Liver (tissue), 9 donors: ENCODE data around the gene ITGB1BP1. TPM values are rescaled to one million over a fixed set of nuclear protein-coding genes. Genes with fewer than 3 reads are reported as not detected.

ENCODE experiments used
- DNase-seq: peaks from one replicate; pipeline ENCODE4 v3.0.0-alpha.2; 2017; ENCODE audit warnings: low spot score
- H3K27ac ChIP-seq, 2 donors: one replicate each; pipeline ENCODE4 v1.7.0; 2013; ENCODE audit warnings: inconsistent platforms in 2 of 2, low read length in 2 of 2, control low read depth in 1 of 2, low read depth in 1 of 2, mild to moderate bottlenecking in 1 of 2
- H3K27me3 ChIP-seq, 4 donors: one replicate each; pipeline versions ENCODE4 v1.6.1 to v1.7.0; 2013; ENCODE audit warnings: low read length in 3 of 4, inconsistent platforms in 1 of 4, mild to moderate bottlenecking in 1 of 4, moderate library complexity in 1 of 4; ENCODE audit not compliant: control insufficient read depth in 4 of 4, insufficient read depth in 4 of 4
- H3K36me3 ChIP-seq, 4 donors: one replicate each; pipeline versions ENCODE4 v1.6.1 to v1.7.0; 2013; ENCODE audit warnings: low read length in 3 of 4, mild to moderate bottlenecking in 3 of 4, low read depth in 1 of 4, moderate library complexity in 1 of 4; ENCODE audit not compliant: control insufficient read depth in 4 of 4, insufficient read depth in 3 of 4
- H3K4me1 ChIP-seq, 4 donors: one replicate each; pipeline versions ENCODE4 v1.6.1 to v1.7.0; 2013; ENCODE audit warnings: low read length in 3 of 4, mild to moderate bottlenecking in 3 of 4, moderate library complexity in 1 of 4; ENCODE audit not compliant: control insufficient read depth in 4 of 4, insufficient read depth in 4 of 4
- H3K4me3 ChIP-seq, 3 donors: one replicate each; pipeline versions ENCODE4 v1.6.1 to v1.7.0; 2013; ENCODE audit warnings: low read length in 3 of 3, control low read depth in 1 of 3, low read depth in 1 of 3, mild to moderate bottlenecking in 1 of 3
- H3K9ac ChIP-seq, 2 donors: one replicate each; pipeline ENCODE4 v1.7.0; 2013; ENCODE audit warnings: low read length in 2 of 2, mild to moderate bottlenecking in 2 of 2, moderate library complexity in 2 of 2, control low read depth in 1 of 2, low read depth in 1 of 2
- H3K9me3 ChIP-seq, 4 donors: one replicate each; pipeline versions ENCODE4 v1.6.1 to v1.7.0; 2013; ENCODE audit warnings: low read length in 3 of 4; ENCODE audit not compliant: control insufficient read depth in 4 of 4
- ATF3 ChIP-seq: IDR thresholded peaks from 2 replicates; pipeline ENCODE4 v1.6.1; 2016; ENCODE audit warnings: antibody characterized with exemption
- CTCF ChIP-seq: fragments of 150-350 bp; IDR thresholded peaks from 2 replicates; pipeline ENCODE4 v1.5.1; 2017; ENCODE audit warnings: improper control_type of control experiment, low read depth, low read length; ENCODE audit not compliant: missing input control
- EGR1 ChIP-seq, 2 donors: IDR thresholded peaks; 2 replicates each; pipeline ENCODE4 v1.6.1; 2016 to 2018; ENCODE audit warnings: antibody characterized with exemption in 2 of 2, low read depth in 2 of 2
- FOXA1 ChIP-seq: IDR thresholded peaks from 2 replicates; pipeline ENCODE4 v1.6.1; 2016; ENCODE audit warnings: antibody characterized with exemption
- FOXA2 ChIP-seq: IDR thresholded peaks from 2 replicates; pipeline ENCODE4 v1.6.1; 2016; ENCODE audit warnings: antibody characterized with exemption
- GABPA ChIP-seq, 2 donors: IDR thresholded peaks in 1 of 2; conservative IDR thresholded peaks in 1 of 2; 2 replicates each; pipeline ENCODE4 v1.6.1; 2016; ENCODE audit warnings: antibody characterized with exemption in 2 of 2, mild to moderate bottlenecking in 1 of 2, moderate library complexity in 1 of 2
- HNF4A ChIP-seq, 2 donors: conservative IDR thresholded peaks; 2 replicates each; pipeline ENCODE4 v1.6.1; 2016; ENCODE audit warnings: antibody characterized with exemption in 2 of 2, mild to moderate bottlenecking in 2 of 2
- HNF4G ChIP-seq: IDR thresholded peaks from 2 replicates; pipeline ENCODE4 v1.6.1; 2016; ENCODE audit warnings: antibody characterized with exemption
- JUND ChIP-seq, 2 donors: IDR thresholded peaks; 2 replicates each; pipeline ENCODE4 v1.6.1; 2016; ENCODE audit warnings: antibody characterized with exemption in 2 of 2
- NR2F2 ChIP-seq: IDR thresholded peaks from 2 replicates; pipeline ENCODE4 v1.6.1; 2016; ENCODE audit warnings: antibody characterized with exemption
- RAD21 ChIP-seq, 2 donors: IDR thresholded peaks; 2 replicates each; pipeline ENCODE4 v1.6.1; 2016; ENCODE audit warnings: antibody characterized with exemption in 2 of 2, mild to moderate bottlenecking in 2 of 2
- RXRA ChIP-seq, 2 donors: IDR thresholded peaks; 2 replicates each; pipeline ENCODE4 v1.6.1; 2017 to 2018; ENCODE audit warnings: antibody characterized with exemption in 2 of 2, mild to moderate bottlenecking in 1 of 2
- SP1 ChIP-seq: IDR thresholded peaks from 2 replicates; pipeline ENCODE4 v1.6.1; 2018; ENCODE audit warnings: antibody characterized with exemption, mild to moderate bottlenecking
- TAF1 ChIP-seq: conservative IDR thresholded peaks from 2 replicates; pipeline ENCODE4 v1.6.1; 2016; ENCODE audit warnings: antibody characterized with exemption, mild to moderate bottlenecking
- YY1 ChIP-seq: IDR thresholded peaks from 2 replicates; pipeline ENCODE4 v1.6.1; 2016; ENCODE audit warnings: antibody characterized with exemption, mild to moderate bottlenecking
- WGBS: extraction: QIAGEN DNeasy Blood & Tissue Kit; methylation state at CpG from one replicate; pipeline ENCODE4 v1.1.7; 2013; 5-methylcytosine and 5-hydroxymethylcytosine counted together
- polyA plus RNA-seq, 2 donors: library from polyadenylated mRNA; stranded (reverse) in 1 of 2; unstranded in 1 of 2; fragments of 200-250 nt in 1 of 2; fragments of >200 nt in 1 of 2; fragmentation: Nextera tagmentation in 1 of 2; extraction: Ambion mirVana in 1 of 2; gene quantifications; one replicate each; pipeline versions ENCODE4 v1.2.1 to v1.2.3, GENCODE V29; 2013 to 2015
- total RNA-seq, 2 donors: library from RNA; depleted of rRNA; stranded (reverse); fragments of >200 nt; gene quantifications; one replicate each; pipeline ENCODE4 v1.2.3, GENCODE V29; 2014
- TF ChIP-seq, protein P1 (sequence below): IDR thresholded peaks from 2 replicates; pipeline ENCODE4 v1.6.1; 2016; ENCODE audit warnings: antibody characterized with exemption
- TF ChIP-seq, protein P2 (sequence below): IDR thresholded peaks from 2 replicates; pipeline ENCODE4 v1.6.1; 2016; ENCODE audit warnings: antibody characterized with exemption, mild to moderate bottlenecking
- TF ChIP-seq, protein P3 (sequence below): IDR thresholded peaks from 2 replicates; pipeline ENCODE4 v1.6.1; 2016; ENCODE audit warnings: antibody characterized with exemption
- donor health status: healthy.
- donor health status: healthy.
- donor health status: healthy.
- donor health status: healthy.
- donor health status: healthy.

The ITGB1BP1 gene
- total and polyA plus RNA-seq, 4 donors = 6.6 to 30.9 (median 13.7) TPM

DNA sequence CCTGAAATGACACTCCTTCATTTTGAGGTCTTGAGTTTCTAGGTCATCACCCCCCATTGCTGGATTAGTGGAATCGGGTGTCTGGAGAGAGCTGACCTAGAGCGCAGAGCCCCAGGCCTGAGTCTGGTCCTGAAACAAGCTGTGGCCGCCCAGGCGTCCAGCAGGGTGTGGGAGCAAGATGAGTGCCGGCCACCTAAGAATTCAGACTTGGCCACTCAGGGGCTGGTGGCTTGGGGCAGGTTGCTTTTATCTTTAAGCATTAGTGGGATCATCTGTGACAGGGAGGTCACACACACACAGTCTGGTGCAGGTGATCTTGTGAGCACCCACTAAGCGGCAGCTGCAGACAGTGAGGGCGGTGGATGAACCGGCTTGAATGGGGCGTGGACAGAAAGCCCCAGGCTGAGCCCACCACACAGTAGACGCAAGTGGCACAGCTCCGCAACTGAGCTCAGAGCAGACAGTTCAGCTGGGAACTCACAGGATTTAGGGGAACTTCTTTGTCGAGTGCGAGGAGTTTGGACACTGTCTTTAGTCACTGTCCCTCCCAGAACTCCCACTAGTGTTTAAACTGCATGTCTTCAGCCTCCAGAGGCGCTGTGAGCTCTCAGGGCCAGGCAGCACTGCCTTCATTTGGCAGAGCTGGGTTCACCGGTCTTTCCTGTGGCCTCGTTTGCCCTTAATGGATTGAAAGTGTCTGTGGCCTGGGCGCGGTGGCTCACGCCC lies 21.5 kb downstream of the ITGB1BP1 start:
- no peaks in the 10 kb centered on the region for H3K27me3 ChIP-seq
- no peak for DNase-seq
- H3K4me1 ChIP-seq = no peaks in the 10 kb centered on the region
- WGBS = 96% methylated on average over 19 of the region's 19 CpGs
- H3K36me3 ChIP-seq = peaks cover 0 to 6% (median 1%) of the 10 kb centered on the region in 4 donors
- TF ChIP-seq TAF1 = no peak
- H3K4me3 ChIP-seq = no peak overlapping the region
- H3K27ac ChIP-seq = no peak overlapping the region
- H3K9me3 ChIP-seq = no peaks in the 10 kb centered on the region
- no peak overlapping the region for H3K9ac ChIP-seq

DNA sequence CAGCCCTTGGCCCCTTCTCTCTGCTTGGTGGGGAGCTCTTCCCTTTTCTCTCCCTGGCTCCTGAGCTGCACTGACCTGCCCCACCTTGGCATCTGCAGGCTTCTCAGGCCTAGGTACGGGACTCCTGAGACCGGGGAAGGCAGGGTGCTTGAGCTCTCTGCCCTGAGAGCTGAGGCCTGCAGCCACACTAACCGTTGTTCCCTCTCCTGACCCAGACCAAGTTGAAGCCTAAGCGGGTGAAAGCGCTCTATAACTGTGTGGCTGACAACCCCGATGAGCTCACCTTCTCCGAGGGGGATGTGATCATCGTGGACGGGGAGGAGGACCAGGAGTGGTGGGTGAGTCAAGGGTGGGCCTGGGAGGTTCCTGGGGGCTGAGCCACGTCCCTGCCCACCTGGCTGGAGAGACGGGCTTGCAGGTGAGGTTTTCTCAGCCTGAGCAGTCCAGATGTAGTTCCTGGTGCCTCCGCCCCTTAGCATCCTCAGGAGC lies 22.2 kb downstream of the ITGB1BP1 start:
- TF ChIP-seq, protein P1, sequence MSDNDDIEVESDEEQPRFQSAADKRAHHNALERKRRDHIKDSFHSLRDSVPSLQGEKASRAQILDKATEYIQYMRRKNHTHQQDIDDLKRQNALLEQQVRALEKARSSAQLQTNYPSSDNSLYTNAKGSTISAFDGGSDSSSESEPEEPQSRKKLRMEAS = no peak
- TF ChIP-seq ATF3 (no peak), RXRA (IDR thresholded peaks at IDR 0.05) (no peak), SP1 (no peak), GABPA (IDR thresholded peaks at IDR 0.05 in 1 of 2, conservative IDR thresholded peaks at IDR 0.05 in 1 of 2) (no peak), HNF4A (conservative IDR thresholded peaks at IDR 0.05) (no peak), CTCF (no peak), YY1 (no peak), NR2F2 (no peak), FOXA1 (no peak), RAD21 (IDR thresholded peaks at IDR 0.05) (no peak), EGR1 (IDR thresholded peaks at IDR 0.05; ENCODE audit: low read depth in 2 of 2) (no peak), HNF4G (no peak), FOXA2 (no peak), JUND (IDR thresholded peaks at IDR 0.05) (no peak), TAF1 (no peak)
- TF ChIP-seq, protein P2, sequence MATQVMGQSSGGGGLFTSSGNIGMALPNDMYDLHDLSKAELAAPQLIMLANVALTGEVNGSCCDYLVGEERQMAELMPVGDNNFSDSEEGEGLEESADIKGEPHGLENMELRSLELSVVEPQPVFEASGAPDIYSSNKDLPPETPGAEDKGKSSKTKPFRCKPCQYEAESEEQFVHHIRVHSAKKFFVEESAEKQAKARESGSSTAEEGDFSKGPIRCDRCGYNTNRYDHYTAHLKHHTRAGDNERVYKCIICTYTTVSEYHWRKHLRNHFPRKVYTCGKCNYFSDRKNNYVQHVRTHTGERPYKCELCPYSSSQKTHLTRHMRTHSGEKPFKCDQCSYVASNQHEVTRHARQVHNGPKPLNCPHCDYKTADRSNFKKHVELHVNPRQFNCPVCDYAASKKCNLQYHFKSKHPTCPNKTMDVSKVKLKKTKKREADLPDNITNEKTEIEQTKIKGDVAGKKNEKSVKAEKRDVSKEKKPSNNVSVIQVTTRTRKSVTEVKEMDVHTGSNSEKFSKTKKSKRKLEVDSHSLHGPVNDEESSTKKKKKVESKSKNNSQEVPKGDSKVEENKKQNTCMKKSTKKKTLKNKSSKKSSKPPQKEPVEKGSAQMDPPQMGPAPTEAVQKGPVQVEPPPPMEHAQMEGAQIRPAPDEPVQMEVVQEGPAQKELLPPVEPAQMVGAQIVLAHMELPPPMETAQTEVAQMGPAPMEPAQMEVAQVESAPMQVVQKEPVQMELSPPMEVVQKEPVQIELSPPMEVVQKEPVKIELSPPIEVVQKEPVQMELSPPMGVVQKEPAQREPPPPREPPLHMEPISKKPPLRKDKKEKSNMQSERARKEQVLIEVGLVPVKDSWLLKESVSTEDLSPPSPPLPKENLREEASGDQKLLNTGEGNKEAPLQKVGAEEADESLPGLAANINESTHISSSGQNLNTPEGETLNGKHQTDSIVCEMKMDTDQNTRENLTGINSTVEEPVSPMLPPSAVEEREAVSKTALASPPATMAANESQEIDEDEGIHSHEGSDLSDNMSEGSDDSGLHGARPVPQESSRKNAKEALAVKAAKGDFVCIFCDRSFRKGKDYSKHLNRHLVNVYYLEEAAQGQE = no peak
- TF ChIP-seq, protein P3, sequence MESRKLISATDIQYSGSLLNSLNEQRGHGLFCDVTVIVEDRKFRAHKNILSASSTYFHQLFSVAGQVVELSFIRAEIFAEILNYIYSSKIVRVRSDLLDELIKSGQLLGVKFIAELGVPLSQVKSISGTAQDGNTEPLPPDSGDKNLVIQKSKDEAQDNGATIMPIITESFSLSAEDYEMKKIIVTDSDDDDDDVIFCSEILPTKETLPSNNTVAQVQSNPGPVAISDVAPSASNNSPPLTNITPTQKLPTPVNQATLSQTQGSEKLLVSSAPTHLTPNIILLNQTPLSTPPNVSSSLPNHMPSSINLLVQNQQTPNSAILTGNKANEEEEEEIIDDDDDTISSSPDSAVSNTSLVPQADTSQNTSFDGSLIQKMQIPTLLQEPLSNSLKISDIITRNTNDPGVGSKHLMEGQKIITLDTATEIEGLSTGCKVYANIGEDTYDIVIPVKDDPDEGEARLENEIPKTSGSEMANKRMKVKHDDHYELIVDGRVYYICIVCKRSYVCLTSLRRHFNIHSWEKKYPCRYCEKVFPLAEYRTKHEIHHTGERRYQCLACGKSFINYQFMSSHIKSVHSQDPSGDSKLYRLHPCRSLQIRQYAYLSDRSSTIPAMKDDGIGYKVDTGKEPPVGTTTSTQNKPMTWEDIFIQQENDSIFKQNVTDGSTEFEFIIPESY = no peak
- Histone ChIP-seq H3K27me3 (no peaks in the 10 kb centered on the region), H3K9ac (no peak overlapping the region), H3K4me1 (no peaks in the 10 kb centered on the region), H3K36me3 (peaks cover 0 to 2% (median 1%) of the 10 kb centered on the region in 4 donors), H3K9me3 (no peaks in the 10 kb centered on the region), H3K4me3 (no peak overlapping the region), H3K27ac (no peak overlapping the region)
- 97% methylated on average over 12 of the region's 12 CpGs for WGBS
- no peak for DNase-seq
